Glutamatergic neuron (in vitro differentiated cells): ENCODE results near the gene GRIN1. TPM values are rescaled to one million over a fixed set of nuclear protein-coding genes. Genes with fewer than 3 reads are reported as not detected.

Experiments
- DNase-seq: peaks from one replicate; pipeline ENCODE4 v3.0.0; 2022
- H3K27ac Mint-ChIP-seq: one replicate; pipeline ENCODE4 v1.8.0; 2020; ENCODE audit warnings: mild to moderate bottlenecking, mixed read lengths, inconsistent platforms; ENCODE audit not compliant: unreplicated experiment
- H3K27me3 Mint-ChIP-seq: one replicate; pipeline ENCODE4 v1.8.0; 2020; ENCODE audit warnings: mild to moderate bottlenecking, moderate library complexity, mixed read lengths, inconsistent platforms; ENCODE audit not compliant: unreplicated experiment
- H3K36me3 Mint-ChIP-seq: one replicate; pipeline ENCODE4 v1.8.0; 2020; ENCODE audit warnings: mild to moderate bottlenecking, mixed read lengths, inconsistent platforms; ENCODE audit not compliant: unreplicated experiment
- H3K4me1 Mint-ChIP-seq: one replicate; pipeline ENCODE4 v1.8.0; 2020; ENCODE audit warnings: mild to moderate bottlenecking, low read depth, mixed read lengths, inconsistent platforms; ENCODE audit not compliant: unreplicated experiment
- H3K4me3 Mint-ChIP-seq: one replicate; pipeline ENCODE4 v1.8.0; 2020; ENCODE audit warnings: mild to moderate bottlenecking, mixed read lengths, inconsistent platforms; ENCODE audit not compliant: unreplicated experiment
- H3K9me3 Mint-ChIP-seq: one replicate; pipeline ENCODE4 v1.8.0; 2020; ENCODE audit warnings: mild to moderate bottlenecking, moderate library complexity, mixed read lengths, inconsistent platforms; ENCODE audit not compliant: unreplicated experiment
- total RNA-seq: library from RNA; stranded (reverse); fragmentation: NEBNext Ultra II Directional; extraction: Animal tissue kit (Norgen Biotek cat#: 25700); gene quantifications from one replicate; pipeline ENCODE4 v1.2.1, GENCODE V29; 2021; ENCODE audit not compliant: unreplicated experiment
- TF ChIP-seq, protein P1 (sequence below): fragments of 200-600 bp; sonication (generic); IDR thresholded peaks from one replicate; pipeline ENCODE4 v1.5.0; 2021; ENCODE audit not compliant: partially characterized antibody, unreplicated experiment

GRIN1 gene
- total RNA-seq, 1 donor from 2014 or later: 5.5 TPM

- DNase-seq: no peak
- Mint-ChIP-seq H3K4me1 (no peaks in the 10 kb centered on the region), H3K4me3 (no peak overlapping the region), H3K36me3 (no peaks in the 10 kb centered on the region), H3K27ac (no peak overlapping the region), H3K27me3 (peaks cover 3% of the 10 kb centered on the region), H3K9me3 (peaks cover 4% of the 10 kb centered on the region)
- TF ChIP-seq, protein P1, sequence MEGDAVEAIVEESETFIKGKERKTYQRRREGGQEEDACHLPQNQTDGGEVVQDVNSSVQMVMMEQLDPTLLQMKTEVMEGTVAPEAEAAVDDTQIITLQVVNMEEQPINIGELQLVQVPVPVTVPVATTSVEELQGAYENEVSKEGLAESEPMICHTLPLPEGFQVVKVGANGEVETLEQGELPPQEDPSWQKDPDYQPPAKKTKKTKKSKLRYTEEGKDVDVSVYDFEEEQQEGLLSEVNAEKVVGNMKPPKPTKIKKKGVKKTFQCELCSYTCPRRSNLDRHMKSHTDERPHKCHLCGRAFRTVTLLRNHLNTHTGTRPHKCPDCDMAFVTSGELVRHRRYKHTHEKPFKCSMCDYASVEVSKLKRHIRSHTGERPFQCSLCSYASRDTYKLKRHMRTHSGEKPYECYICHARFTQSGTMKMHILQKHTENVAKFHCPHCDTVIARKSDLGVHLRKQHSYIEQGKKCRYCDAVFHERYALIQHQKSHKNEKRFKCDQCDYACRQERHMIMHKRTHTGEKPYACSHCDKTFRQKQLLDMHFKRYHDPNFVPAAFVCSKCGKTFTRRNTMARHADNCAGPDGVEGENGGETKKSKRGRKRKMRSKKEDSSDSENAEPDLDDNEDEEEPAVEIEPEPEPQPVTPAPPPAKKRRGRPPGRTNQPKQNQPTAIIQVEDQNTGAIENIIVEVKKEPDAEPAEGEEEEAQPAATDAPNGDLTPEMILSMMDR: no peak
These were observed 29.5 kb upstream of the GRIN1 start for GRCh38 chr9:137109250-137110146.

DNA sequence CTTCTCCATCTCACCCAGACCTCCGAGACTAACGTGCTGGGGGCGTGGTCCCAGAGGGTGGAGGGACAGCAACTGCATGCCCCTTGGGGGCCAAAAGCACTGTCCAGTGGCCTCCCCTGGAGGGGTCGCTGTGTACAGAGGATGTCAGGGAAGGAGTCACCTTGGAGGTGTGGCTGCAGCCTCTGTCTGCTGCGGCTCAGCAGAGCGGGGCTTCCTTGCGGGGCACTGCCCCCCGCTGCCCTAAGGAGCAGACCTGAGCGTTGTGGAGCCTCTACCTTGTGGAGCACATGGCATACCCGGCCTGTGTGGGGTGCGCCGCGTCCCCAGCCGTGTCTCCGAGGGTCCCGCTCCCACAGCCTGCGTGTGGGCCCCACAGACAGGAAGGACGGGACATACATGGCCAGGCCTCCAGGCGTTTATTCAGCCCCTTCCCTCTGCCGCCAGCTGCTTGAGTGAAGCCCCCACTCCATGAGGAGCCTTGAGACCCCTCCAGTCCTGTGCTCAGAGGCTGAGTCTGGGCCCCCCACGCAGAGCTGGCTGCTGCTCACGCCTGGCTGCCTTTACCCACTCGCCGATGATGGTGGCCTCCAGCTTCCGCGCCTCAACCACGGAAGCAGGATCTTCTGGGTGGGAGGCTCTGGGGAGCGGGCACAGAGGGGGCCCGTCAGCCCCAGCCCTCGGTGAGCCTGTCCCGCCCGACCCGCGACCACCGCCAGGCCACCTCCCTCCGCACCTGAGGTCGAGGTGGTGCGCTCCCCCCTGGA lies 28.6 kb upstream of the GRIN1 start:
- H3K9me3 Mint-ChIP-seq: no peaks in the 10 kb centered on the region
- H3K4me3 Mint-ChIP-seq: no peak overlapping the region
- no peak for DNase-seq
- TF ChIP-seq, protein P1: no peak
- no peak overlapping the region for H3K27ac Mint-ChIP-seq
- H3K4me1 Mint-ChIP-seq: no peaks in the 10 kb centered on the region
- no peaks in the 10 kb centered on the region for H3K36me3 Mint-ChIP-seq
- H3K27me3 Mint-ChIP-seq: peaks cover 3% of the 10 kb centered on the region

- no peak for DNase-seq
- no peaks in the 10 kb centered on the region for H3K9me3 Mint-ChIP-seq
- TF ChIP-seq, protein P1: no peak
- H3K27ac Mint-ChIP-seq: no peak overlapping the region
- no peaks in the 10 kb centered on the region for H3K36me3 Mint-ChIP-seq
- peaks cover 2% of the 10 kb centered on the region for H3K27me3 Mint-ChIP-seq
- H3K4me3 Mint-ChIP-seq: no peak overlapping the region
- H3K4me1 Mint-ChIP-seq: no peaks in the 10 kb centered on the region
These were observed 27.8 kb upstream of the GRIN1 start for GRCh38 chr9:137110911-137111787.

DNA sequence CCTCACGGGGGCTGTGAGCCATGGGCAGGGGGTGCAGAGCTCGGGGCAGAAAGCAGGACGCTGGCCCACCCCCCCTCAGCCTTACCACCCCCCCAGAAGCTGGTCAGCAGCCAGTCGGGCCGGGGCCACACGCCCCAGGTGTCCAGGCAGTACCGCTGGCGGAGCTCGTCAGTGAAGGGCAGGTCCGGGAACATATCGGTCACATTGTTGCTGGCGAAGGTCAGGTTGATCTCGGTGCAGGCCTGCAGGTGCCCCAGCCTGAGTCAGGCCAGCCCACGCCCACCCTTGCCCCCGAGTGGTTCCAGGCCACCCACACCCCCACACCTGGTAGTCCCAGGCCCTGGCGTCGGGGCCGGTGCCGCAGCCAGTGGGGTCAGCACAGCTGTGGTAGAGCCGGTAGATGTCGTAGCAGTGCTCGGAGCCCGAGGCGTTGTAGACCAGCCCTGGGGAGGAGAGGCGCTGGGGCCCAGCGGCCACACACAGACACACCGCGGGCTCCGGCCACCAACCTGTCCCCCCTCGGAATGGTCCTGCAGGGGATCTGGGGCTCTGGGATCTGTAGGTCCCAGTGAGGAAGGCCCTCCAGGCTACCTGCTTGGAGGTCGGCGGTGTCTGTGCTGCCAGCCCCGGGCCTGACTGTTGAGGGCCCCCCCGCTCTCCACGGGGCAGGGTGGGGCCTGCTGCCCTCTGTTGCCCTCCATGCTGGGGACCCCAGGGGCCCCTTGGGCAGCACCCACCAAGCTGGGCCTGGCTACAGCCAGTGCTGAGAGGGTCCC lies 27.0 kb upstream of the GRIN1 start:
- Mint-ChIP-seq H3K27ac (no peak overlapping the region), H3K4me3 (no peak overlapping the region), H3K27me3 (peaks cover 2% of the 10 kb centered on the region), H3K36me3 (no peaks in the 10 kb centered on the region), H3K4me1 (peaks cover 2% of the 10 kb centered on the region), H3K9me3 (no peaks in the 10 kb centered on the region)
- DNase-seq: no peak
- TF ChIP-seq, protein P1: no peak
